GM19397 (cell line): ENCODE results near the gene CCDC107.

ENCODE experiments used
- ATAC-seq: cut with Tn5 transposase; IDR thresholded peaks from one replicate; pipeline ENCODE4 v1.9.1; 2021; ENCODE audit warnings: mild to moderate bottlenecking, moderate library complexity; ENCODE audit not compliant: unreplicated experiment

Gene CCDC107

GRCh38 chr9:35682051-35682450, 24.0 kb downstream of the CCDC107 start:
- ATAC-seq = no peak

DNA sequence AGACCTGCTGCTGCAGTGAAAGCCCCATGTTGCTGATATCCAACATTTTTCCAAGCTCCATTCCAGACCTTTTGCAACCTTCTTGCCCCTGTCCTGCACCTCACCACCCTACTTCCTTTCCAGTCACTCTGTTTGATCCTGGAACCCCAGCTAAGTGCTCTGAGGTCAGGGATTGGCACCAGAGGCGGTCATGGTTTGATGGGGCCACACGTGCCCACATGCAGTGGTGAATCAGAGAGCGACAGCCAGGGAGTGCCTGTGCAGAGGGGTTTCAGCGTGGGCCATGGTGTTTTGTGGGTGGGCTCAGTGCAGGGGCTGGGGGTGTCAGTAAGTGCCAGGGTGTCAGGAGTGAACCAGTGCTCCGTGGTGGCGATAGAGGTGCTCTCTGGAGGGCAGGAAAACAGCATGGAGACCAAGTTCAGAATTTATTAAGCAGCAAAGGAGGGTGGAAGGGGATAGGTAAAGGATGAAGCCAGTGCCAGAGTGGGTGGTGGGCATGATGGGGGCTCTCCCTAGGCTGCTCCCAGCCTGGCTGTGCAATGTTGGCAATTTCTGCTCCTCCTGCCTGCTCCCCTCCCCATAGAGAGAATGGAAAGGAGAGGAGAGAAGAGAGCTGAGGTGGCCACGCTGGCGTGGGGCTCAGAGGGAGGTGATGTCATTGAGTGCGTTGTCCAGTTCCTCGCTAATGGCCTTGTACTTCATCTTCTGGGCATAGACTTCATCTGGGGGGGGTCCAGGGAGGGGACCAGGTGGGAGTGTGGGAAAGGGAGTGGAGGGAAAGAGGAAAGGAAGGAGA, 24.6 kb downstream of the CCDC107 start:
- no peak for ATAC-seq

DNA sequence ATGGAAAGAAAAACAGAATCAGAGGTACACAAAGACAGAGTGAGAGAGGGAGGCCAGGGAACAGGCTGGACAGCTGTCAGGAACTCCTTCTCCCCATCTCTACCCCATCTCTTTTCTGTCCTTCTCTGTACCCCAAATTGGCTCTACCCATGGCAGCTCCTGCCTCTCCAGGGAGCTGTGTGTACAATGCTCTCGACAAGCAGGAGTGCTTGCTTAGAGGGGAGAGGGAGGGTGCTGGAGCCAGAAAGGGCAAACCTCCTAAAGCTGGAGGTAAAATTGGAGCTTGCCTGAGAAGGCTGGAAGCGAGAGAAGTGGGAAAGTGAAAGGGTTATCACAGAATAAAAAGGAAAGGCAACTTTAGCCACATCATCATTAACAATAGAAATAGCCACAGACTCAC, 25.2 kb downstream of the CCDC107 start:
- ATAC-seq = no peak

DNA sequence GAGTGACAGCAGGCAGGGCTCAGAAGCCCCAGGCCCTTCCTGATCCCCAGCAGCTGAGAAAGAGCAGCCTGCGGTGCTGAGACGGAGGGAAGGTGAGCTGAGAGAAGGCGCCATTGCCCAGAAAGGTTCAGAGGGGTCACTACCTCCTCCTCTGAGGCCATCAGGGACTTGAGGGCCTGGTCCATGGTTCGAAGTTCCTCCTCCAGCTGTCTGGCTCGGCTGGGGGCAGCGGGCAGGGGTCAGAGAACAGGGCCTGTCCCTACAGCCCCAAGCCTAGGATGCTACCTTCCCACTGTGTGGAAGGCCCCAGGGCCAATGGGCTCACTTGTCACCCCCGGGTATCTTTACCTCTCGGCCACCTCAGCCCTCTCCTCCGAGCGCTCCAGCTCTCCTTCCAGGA, 26.8 kb downstream of the CCDC107 start:
- ATAC-seq = no peak

DNA sequence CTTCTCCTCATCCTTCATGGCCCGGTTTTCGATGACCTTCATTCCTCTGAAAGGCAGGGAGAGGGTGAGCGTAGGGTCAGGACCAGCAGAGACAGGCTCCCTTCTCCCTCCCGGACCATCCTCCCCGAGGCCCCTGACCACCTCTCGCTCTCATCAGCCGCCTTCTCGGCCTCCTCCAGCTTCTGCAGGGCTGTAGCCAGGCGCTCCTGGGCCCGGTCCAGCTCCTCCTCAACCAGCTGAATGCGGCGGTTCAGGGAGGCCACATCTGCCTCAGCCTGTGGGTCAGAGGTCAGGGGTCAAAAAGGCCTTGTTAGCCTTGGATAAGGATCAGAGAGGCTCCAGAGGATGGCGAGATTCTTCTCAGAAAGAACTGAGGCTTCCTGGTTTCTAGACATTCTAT, 27.4 kb downstream of the CCDC107 start:
- no peak for ATAC-seq

GRCh38 chr9:35686222-35687203, 28.4 kb downstream of the CCDC107 start:
- ATAC-seq = no peak

DNA sequence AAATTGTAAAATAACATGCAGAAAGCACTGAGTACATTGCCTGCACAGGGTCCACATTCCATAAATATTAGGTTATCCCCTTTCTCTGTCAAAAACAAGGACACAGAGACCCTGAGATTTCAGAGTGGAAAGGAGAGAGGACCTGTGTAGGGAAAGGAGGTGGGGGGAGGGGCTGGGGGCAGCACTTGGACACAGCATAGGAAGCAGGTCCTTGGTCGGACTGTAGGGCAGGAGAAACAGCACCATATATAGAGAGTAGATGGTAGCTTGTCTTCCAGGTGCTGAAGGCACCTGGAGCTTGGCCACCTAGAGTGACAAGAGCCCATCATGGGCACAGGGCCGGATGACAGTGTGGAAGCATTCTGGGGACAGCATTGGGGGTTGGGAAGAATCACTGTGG, 29.2 kb downstream of the CCDC107 start:
- no peak for ATAC-seq

GRCh38 chr9:35687972-35688557, 30.0 kb downstream of the CCDC107 start:
- ATAC-seq = no peak

GRCh38 chr9:35688558-35689541, 30.8 kb downstream of the CCDC107 start:
- no peak for ATAC-seq

- no peak for ATAC-seq
Observed at GRCh38 chr9:35689542-35690293, 31.6 kb downstream of the CCDC107 start, which contains the start of gene TPM2. Gene TPM2, minus strand, starts transcription at chr9:35689925. Its CDS starts 108 bp downstream, at chr9:35689817.

DNA sequence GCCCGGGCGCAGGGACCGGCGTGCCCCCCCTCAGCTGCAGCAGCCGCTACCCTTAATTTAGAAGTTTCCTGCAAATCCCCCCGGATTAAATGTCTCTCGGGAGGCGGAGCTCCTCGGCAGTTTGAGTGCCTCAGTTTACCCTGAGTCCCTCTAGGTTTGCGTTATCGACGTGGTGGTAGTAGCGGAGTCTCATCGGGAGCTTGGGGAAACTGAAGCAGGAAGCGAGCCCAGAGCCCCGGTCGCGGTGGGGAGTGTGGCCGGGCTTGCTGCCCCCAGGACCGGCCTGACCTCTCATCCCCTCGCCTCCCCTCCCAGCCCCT, 32.2 kb downstream of the CCDC107 start:
- no peak for ATAC-seq

GRCh38 chr9:35690614-35691333, 32.7 kb downstream of the CCDC107 start:
- no peak for ATAC-seq

DNA sequence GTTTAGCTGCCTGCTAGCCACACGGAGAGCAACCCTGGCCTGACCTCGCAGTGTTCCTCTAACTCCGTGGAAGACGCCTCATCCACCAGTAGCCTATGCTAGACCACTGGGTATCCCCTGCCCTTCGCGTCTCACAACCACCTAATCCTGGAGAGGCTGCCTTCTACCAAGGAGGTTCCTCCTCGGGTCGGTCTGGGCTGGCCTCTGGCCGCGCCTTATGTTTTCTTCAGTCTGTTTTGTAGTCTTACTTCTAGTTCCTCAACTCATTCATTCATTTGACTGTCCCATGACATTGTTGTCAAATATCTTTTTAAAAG, 33.2 kb downstream of the CCDC107 start:
- ATAC-seq = no peak

DNA sequence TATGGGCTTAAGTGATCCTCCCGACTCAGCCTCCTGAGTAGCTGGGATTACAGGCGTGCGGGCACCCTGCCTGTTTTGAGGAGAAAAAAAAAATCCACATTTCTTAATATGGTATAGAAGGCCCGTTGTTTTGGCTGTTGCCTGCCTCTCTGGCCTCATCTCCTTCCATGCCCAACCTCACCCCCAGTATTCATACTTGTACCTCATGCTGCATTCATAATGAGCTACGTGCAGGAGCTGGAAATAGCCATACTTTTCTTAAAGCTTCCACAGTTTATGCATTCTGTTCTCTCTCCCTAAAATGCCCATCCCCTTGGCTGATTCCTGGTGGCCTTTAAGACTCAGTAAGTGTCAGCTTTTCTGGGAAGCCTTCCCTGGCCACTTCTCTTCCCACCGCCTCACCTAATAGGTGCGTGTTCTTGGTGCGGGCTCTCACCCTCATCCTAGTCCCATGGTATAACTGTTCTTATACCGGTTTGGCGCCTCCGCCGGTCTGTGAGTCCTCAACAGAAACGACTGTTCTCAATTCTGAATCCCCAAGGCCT, 33.7 kb downstream of the CCDC107 start:
- no peak for ATAC-seq

GRCh38 chr9:35695943-35696401, 37.9 kb downstream of the CCDC107 start:
- no peak for ATAC-seq

DNA sequence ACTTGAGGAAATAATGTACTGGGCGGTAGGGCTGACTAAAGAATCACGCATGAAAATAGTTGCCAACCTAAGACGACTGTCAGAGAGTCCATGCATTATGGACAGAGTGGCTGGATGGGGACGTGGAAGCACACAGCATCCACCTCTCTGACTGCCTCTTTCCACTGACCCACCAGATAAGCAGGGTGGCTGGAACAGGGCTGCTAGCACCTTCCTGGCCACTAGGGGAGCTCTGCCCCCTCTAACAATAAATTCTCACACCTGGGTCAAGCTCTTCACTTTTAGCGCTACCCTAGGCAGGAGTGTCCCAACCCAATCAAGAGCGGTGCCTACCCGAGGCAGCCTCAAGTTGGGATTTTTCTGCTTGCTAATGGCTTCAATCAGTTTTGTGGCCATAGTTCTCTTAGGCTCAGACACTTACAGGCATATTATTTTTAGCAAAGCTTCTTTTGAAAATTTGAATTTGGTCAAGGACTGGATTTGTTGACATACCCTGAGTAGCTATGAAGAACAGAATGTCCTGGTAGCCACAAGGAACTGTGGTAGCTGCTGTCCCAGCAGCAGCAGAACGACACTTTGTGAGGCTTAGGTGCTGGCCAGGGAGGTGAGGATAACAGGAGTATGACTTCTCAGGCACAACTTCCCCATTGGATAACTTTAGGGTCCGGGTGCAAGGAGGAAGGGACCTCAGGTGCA, 38.6 kb downstream of the CCDC107 start:
- ATAC-seq = peak; percentile 74

DNA sequence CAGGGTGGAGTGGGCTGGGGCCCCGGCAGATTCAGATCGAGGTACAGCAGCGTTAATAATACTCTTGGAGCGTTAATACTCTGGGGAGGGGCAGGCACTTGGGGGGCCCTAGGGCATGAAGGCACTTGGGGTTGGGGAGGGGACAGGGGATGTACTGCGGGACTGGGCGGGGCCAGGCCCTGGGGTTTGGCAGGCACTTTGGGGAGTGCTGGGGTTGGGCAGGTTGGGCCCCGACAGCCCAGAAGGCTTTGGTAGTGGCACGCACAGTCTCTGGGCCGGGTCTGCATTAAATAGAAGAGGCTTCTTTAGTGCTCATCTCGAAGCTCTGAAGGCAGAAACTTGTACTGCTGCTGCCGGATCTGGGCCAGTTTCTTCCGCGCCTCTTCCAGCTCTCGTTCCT, 39.4 kb downstream of the CCDC107 start:
- no peak for ATAC-seq

DNA sequence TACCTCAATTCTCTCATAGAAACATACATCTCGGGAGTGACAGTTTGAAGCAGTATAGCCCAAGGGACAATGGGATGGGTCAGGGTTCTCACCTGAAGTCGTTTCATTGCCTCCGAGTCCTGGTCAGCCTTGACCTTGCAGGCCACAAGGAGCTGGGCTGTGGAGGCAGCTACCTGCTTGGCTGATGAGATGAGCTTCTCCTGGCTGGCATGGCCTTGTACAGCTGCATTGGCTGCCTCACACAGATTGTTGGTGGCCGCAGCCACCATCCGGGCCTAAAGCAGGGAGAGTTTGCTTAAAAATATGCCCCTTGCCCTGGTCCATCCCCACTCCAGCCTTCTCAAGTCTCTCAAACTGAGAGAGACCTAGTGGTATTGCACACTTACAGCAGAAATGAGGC, 40.1 kb downstream of the CCDC107 start:
- ATAC-seq = no peak
